GM21423 (cell line): Measurements from ENCODE around the gene SEC14L6.
"Not testable (repeated sequence)": the region's sequence is repeated elsewhere in the genome, so short reads cannot be mapped to it uniquely, and the experiment has no call there.

Experiments
- ATAC-seq: cut with Tn5 transposase; IDR thresholded peaks from one replicate; pipeline ENCODE4 v1.9.1; 2021; ENCODE audit warnings: mild to moderate bottlenecking, moderate library complexity; ENCODE audit not compliant: unreplicated experiment

The SEC14L6 gene

GRCh38 chr22:30567277-30567676, 20.7 kb upstream of the SEC14L6 start:
- ATAC-seq = not testable (repeated sequence)

- ATAC-seq = no peak
Observed at GRCh38 chr22:30566125-30566524, 19.6 kb upstream of the SEC14L6 start.

- no peak for ATAC-seq
Observed at GRCh38 chr22:30565341-30565740, 18.8 kb upstream of the SEC14L6 start.

GRCh38 chr22:30564761-30565119, 18.2 kb upstream of the SEC14L6 start:
- ATAC-seq = no peak

GRCh38 chr22:30564045-30564760, 17.7 kb upstream of the SEC14L6 start:
- ATAC-seq = no peak

GRCh38 chr22:30562366-30562765, 15.8 kb upstream of the SEC14L6 start:
- no peak for ATAC-seq

GRCh38 chr22:30561402-30562189, 15.1 kb upstream of the SEC14L6 start:
- no peak for ATAC-seq

- not testable (repeated sequence) for ATAC-seq
Observed at GRCh38 chr22:30560643-30561202, 14.2 kb upstream of the SEC14L6 start.

- ATAC-seq = no peak
Observed at GRCh38 chr22:30559889-30560288, 13.3 kb upstream of the SEC14L6 start.

GRCh38 chr22:30557243-30557642, 10.7 kb upstream of the SEC14L6 start:
- no peak for ATAC-seq

GRCh38 chr22:30556388-30556787, 9.8 kb upstream of the SEC14L6 start:
- ATAC-seq = no peak

GRCh38 chr22:30555282-30556210, 9.0 kb upstream of the SEC14L6 start:
- ATAC-seq = no peak

- no peak for ATAC-seq
Observed at GRCh38 chr22:30553971-30554370, 7.4 kb upstream of the SEC14L6 start.

GRCh38 chr22:30552719-30553118, 6.2 kb upstream of the SEC14L6 start:
- ATAC-seq = no peak

GRCh38 chr22:30551813-30552212, 5.3 kb upstream of the SEC14L6 start:
- ATAC-seq = not testable (repeated sequence)

- ATAC-seq = no peak
Observed at GRCh38 chr22:30547188-30547587, 647 bp upstream of the SEC14L6 start.

GRCh38 chr22:30542811-30543188, 3.7 kb downstream of the SEC14L6 start:
- ATAC-seq = no peak

- no peak for ATAC-seq
Observed at GRCh38 chr22:30541961-30542810, 4.4 kb downstream of the SEC14L6 start.

- not testable (repeated sequence) for ATAC-seq
Observed at GRCh38 chr22:30541511-30541910, 5.0 kb downstream of the SEC14L6 start.

GRCh38 chr22:30539368-30539767, 7.2 kb downstream of the SEC14L6 start:
- ATAC-seq = no peak
